ENCODE results near the gene ZKSCAN1. TPM values are rescaled to one million over a fixed set of nuclear protein-coding genes. Genes with fewer than 3 reads are reported as not detected.

The ZKSCAN1 gene
- total RNA-seq, 1 donor: 41.3 TPM

DNA sequence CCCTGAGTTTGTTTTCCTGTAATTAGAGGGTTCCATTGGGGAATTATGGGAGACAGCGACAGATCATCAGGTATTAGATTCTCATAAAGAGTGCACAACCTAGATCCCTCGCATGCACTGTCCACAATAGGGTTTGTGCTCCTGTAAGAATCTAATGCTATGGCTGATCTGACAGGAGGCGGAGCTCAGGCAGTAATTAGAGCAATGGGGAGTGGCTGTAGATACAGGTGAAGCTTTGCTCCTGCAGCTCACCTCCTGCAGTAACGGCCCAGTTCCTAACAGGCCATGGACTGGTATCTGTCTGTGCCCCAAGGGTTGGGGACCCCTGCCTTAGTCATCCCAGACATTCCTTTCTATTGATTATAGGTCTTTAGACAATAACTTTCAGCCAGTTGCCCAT is 33.3 kb downstream of the ZKSCAN1 start:
- H3K4me3 ChIP-seq (ENCODE audit: low read length): no peak overlapping the region
- H3K27me3 ChIP-seq (ENCODE audit: insufficient read depth, low read length): no peaks in the 10 kb centered on the region
- H3K4me1 ChIP-seq (ENCODE audit: insufficient read depth, low read length): peaks cover 15% of the 10 kb centered on the region
- no peaks in the 10 kb centered on the region for H3K9me3 ChIP-seq (ENCODE audit: low read depth, low read length)

DNA sequence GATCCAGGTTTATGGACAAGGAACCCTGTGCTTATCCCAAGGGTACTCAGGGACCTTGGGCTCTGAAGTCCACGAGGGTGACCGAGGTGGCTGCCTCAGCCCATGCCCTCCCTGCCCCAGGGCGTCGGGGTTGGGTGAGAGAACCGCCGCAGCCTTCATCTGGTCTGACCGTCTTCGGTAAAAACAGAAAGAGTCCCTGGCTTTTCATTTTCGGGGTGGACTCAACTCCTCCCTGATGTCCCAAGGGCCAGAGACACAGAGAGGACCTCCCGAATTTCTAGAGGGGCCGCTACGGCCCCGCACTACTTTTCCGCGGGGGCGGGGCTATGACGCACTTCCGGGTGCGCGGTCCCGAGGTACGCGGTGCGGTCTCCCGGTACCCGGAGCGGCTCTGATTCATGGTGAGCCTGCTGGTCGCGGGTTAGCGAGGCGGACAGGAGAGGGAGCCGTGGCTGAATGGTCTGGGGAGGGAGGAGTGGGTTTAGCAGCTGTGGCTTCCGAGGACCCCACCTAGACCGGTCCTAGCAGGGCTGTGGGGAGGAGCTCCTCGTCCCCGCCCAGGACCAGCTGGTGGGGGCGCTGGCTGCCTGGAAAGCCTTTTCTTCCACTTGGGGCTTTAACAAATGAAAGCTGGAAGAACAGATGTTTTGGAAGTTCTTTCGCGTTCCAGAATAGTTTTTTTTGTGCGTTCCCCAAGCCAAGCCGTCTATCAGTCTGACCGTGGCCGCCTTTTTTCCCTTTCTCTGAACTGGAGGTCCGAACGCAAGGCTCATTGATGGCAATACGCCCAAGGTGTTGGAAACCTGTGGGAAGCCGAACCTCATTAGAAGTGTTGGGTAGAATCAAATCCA is 34.3 kb downstream of the ZKSCAN1 start, which contains the start of gene ZSCAN21:
Gene ZSCAN21, plus strand, starts transcription at position 334 of the 851 bp plus-strand sequence. CDS start 7,233 bp downstream, outside the sequence.
- Histone ChIP-seq H3K4me1 (ENCODE audit: insufficient read depth, low read length) (peaks cover 15% of the 10 kb centered on the region), H3K9me3 (ENCODE audit: low read depth, low read length) (no peaks in the 10 kb centered on the region), H3K4me3 (ENCODE audit: low read length) (peak within 1 kb of the TSS; percentile 95), H3K27me3 (ENCODE audit: insufficient read depth, low read length) (no peaks in the 10 kb centered on the region)

GRCh38 chr7:100051611-100052010 is 36.2 kb downstream of the ZKSCAN1 start:
- peaks cover 12% of the 10 kb centered on the region for H3K4me1 ChIP-seq (ENCODE audit: insufficient read depth, low read length)
- H3K27me3 ChIP-seq (ENCODE audit: insufficient read depth, low read length): no peaks in the 10 kb centered on the region
- no peaks in the 10 kb centered on the region for H3K9me3 ChIP-seq (ENCODE audit: low read depth, low read length)
- H3K4me3 ChIP-seq (ENCODE audit: low read length): no peak overlapping the region

DNA sequence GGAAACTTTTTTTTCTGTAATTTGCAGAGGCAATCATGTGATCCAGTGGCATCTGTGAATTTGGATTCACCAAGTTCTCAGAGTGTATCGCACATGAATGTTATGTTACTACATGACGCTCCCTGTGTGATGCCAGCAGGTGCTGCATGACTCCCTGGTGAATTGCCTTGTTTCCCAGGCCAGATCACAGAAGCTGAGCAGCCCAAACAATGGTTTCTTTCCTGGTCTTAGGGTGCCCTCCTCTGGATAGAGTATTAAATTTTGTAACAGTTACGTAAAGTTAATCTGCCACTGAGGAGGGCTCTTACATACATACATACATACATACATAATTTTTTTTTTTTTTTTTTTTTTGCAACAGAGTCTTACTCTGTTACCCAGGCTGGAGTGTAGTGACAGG is 37.8 kb downstream of the ZKSCAN1 start:
- Histone ChIP-seq H3K9me3 (ENCODE audit: low read depth, low read length) (no peaks in the 10 kb centered on the region), H3K4me1 (ENCODE audit: insufficient read depth, low read length) (peaks cover 12% of the 10 kb centered on the region), H3K4me3 (ENCODE audit: low read length) (no peak overlapping the region), H3K27me3 (ENCODE audit: insufficient read depth, low read length) (no peaks in the 10 kb centered on the region)

DNA sequence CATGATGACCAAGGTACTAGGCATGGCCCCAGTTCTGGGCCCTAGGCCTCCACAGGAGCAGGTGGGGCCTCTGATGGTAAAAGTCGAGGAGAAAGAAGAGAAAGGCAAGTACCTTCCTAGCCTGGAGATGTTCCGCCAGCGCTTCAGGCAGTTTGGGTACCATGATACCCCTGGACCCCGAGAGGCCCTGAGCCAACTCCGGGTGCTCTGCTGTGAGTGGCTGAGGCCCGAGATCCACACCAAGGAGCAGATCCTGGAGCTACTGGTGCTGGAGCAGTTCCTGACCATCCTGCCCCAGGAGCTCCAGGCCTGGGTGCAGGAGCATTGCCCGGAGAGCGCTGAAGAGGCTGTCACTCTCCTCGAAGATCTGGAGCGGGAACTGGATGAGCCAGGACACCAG is 41.6 kb downstream of the ZKSCAN1 start:
- Histone ChIP-seq H3K27me3 (ENCODE audit: insufficient read depth, low read length) (no peaks in the 10 kb centered on the region), H3K4me1 (ENCODE audit: insufficient read depth, low read length) (no peaks in the 10 kb centered on the region), H3K9me3 (ENCODE audit: low read depth, low read length) (no peaks in the 10 kb centered on the region), H3K4me3 (ENCODE audit: low read length) (no peak overlapping the region)

DNA sequence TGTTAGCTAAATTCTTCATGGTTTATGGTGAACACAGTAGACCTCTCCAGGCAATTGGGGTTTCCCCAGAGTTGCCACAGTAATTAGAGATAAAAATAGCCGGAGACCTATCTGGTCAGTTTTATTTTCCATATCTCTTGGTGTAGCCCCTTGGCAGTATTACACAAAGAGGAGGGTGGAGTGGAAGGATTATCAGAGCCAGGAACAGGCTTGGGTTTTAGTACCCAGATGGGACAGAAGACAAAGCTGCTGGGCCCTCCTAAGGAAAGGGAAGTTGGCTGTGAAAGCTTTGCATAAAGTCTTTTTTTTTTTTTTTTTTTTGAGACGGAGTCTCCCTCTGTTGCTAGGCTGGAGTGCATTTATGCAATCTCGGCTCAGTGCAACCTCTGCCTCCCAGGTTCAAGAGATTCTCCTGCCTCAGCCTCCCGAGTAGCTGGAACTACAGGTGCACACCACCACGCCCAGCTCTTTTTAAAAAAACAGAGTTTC is 43.9 kb downstream of the ZKSCAN1 start:
- no peak overlapping the region for H3K4me3 ChIP-seq (ENCODE audit: low read length)
- H3K27me3 ChIP-seq (ENCODE audit: insufficient read depth, low read length): no peaks in the 10 kb centered on the region
- no peaks in the 10 kb centered on the region for H3K9me3 ChIP-seq (ENCODE audit: low read depth, low read length)
- H3K4me1 ChIP-seq (ENCODE audit: insufficient read depth, low read length): no peaks in the 10 kb centered on the region

- H3K4me1 ChIP-seq (ENCODE audit: insufficient read depth, low read length): no peaks in the 10 kb centered on the region
- H3K4me3 ChIP-seq (ENCODE audit: low read length): no peak overlapping the region
- no peaks in the 10 kb centered on the region for H3K27me3 ChIP-seq (ENCODE audit: insufficient read depth, low read length)
- no peaks in the 10 kb centered on the region for H3K9me3 ChIP-seq (ENCODE audit: low read depth, low read length)
These were observed 46.3 kb downstream of the ZKSCAN1 start for GRCh38 chr7:100061518-100062193.

- Histone ChIP-seq H3K4me1 (ENCODE audit: insufficient read depth, low read length) (no peaks in the 10 kb centered on the region), H3K4me3 (ENCODE audit: low read length) (no peak overlapping the region), H3K27me3 (ENCODE audit: insufficient read depth, low read length) (no peaks in the 10 kb centered on the region), H3K9me3 (ENCODE audit: low read depth, low read length) (no peaks in the 10 kb centered on the region)
These were observed 48.0 kb downstream of the ZKSCAN1 start for GRCh38 chr7:100063376-100063775.

- H3K9me3 ChIP-seq (ENCODE audit: low read depth, low read length): no peaks in the 10 kb centered on the region
- no peaks in the 10 kb centered on the region for H3K4me1 ChIP-seq (ENCODE audit: insufficient read depth, low read length)
- H3K27me3 ChIP-seq (ENCODE audit: insufficient read depth, low read length): no peaks in the 10 kb centered on the region
- H3K4me3 ChIP-seq (ENCODE audit: low read length): no peak overlapping the region
These were observed 48.8 kb downstream of the ZKSCAN1 start for GRCh38 chr7:100064162-100064561.

GRCh38 chr7:100065452-100066186 is 50.2 kb downstream of the ZKSCAN1 start:
- Histone ChIP-seq H3K27me3 (ENCODE audit: insufficient read depth, low read length) (no peaks in the 10 kb centered on the region), H3K4me3 (ENCODE audit: low read length) (no peak overlapping the region), H3K4me1 (ENCODE audit: insufficient read depth, low read length) (no peaks in the 10 kb centered on the region), H3K9me3 (ENCODE audit: low read depth, low read length) (peaks cover 3% of the 10 kb centered on the region)

DNA sequence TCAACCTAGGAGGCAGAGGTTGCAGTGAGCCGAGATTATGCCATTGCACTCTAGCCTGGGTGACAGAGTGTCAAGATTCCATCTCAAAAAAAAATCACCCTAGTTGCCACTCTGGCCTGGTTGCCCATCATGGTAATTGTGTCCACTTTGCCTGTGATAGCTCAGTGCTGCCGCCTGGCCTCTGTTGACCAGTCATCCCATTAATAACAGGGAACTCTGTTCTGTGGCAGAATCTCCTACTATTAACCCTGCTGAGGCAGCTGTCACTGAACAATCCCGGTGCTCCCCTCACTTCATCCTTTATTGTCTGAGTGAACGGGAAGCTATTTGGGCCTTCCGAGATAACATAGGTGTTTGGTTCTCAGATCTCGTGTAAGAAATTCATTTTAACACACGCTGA is 51.6 kb downstream of the ZKSCAN1 start:
- H3K27me3 ChIP-seq (ENCODE audit: insufficient read depth, low read length): no peaks in the 10 kb centered on the region
- H3K4me1 ChIP-seq (ENCODE audit: insufficient read depth, low read length): no peaks in the 10 kb centered on the region
- no peak overlapping the region for H3K4me3 ChIP-seq (ENCODE audit: low read length)
- peaks cover 16% of the 10 kb centered on the region for H3K9me3 ChIP-seq (ENCODE audit: low read depth, low read length)

DNA sequence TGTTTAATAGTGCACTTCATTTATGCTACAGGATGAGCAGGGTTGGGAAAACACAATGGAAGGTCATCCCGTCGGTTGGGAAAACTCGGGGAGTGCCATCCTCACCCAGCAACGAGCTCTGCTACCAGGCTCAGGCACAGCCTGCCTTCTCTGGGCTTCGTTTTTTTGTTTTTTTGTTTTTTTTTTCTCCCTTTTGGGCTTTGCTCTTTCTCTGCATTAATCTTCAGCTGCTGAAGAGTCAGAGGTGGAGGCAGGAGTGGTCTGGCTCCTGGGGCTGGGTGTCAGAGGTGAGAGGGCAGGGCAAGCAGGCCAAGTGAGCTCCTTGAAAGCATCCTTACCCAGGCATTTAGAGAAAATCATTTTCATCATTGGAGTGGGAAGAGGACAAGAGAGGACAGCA is 54.6 kb downstream of the ZKSCAN1 start:
- Histone ChIP-seq H3K9me3 (ENCODE audit: low read depth, low read length) (peaks cover 27% of the 10 kb centered on the region), H3K4me3 (ENCODE audit: low read length) (no peak overlapping the region), H3K27me3 (ENCODE audit: insufficient read depth, low read length) (no peaks in the 10 kb centered on the region), H3K4me1 (ENCODE audit: insufficient read depth, low read length) (no peaks in the 10 kb centered on the region)

DNA sequence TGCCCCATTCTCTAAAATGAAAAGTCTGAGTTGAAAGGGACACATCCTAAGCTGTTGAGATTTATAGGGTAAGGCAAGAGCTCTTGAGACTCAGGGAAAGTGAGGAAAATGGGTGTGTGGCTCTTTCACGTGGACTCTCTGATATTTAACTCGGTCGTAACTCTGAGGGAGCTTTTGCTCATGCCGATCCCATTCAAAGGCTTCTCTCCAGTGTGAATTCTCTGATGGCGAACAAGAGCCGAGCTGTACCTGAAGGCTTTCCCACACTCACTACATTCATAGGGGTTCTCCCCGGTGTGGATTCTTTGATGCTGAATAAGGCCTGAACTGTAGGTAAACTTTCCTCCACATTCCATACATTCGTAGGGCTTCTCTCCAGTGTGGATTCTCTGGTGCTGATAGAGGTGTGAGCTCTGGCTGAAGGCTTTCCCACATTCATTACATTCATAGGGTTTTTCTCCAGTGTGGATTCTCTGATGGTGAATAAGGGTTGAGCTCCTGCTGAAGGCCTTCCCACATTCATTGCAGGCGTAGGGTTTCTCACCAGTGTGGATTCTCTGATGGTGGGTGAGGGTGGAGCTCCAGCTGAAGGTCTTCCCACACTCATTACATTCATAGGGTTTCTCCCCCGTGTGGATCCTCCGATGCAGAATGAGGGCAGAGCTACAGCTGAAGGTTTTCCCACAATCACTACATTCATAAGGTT is 55.8 kb downstream of the ZKSCAN1 start:
- Histone ChIP-seq H3K4me1 (ENCODE audit: insufficient read depth, low read length) (no peaks in the 10 kb centered on the region), H3K4me3 (ENCODE audit: low read length) (no peak overlapping the region), H3K9me3 (ENCODE audit: low read depth, low read length) (peaks cover 27% of the 10 kb centered on the region), H3K27me3 (ENCODE audit: insufficient read depth, low read length) (no peaks in the 10 kb centered on the region)

- Histone ChIP-seq H3K4me3 (ENCODE audit: low read length) (no peak overlapping the region), H3K9me3 (ENCODE audit: low read depth, low read length) (peaks cover 27% of the 10 kb centered on the region), H3K4me1 (ENCODE audit: insufficient read depth, low read length) (no peaks in the 10 kb centered on the region), H3K27me3 (ENCODE audit: insufficient read depth, low read length) (no peaks in the 10 kb centered on the region)
These were observed 57.1 kb downstream of the ZKSCAN1 start for GRCh38 chr7:100072462-100072861.

Data from mononuclear cell (primary cell).